H1 (cell line): ENCODE results near the gene SGO2. TPM values are rescaled to one million over a fixed set of nuclear protein-coding genes. Genes with fewer than 3 reads are reported as not detected.

Experiments
- CTCF ChIA-PET: fragments of 300-600 bp; sonication (Branson Sonifier 250); formaldehyde crosslinking; loops from one replicate; lab custom pipeline; 2021; ENCODE audit not compliant: partially characterized antibody; lab: Charles Lee
- POLR2A ChIA-PET: fragments of 300-600 bp; sonication (Branson Sonifier 250); formaldehyde crosslinking; loops from one replicate; lab custom pipeline; 2021; ENCODE audit warnings: inconsistent platforms; ENCODE audit not compliant: partially characterized antibody; lab: Charles Lee
- DNase-seq, 2 experiments: peaks; one replicate each; pipeline versions ENCODE4 v3.0.0 to v3.0.0-alpha.2; 2010 to 2022; ENCODE audit warnings: low spot score in 2 of 2, low read depth in 1 of 2, mixed read lengths in 1 of 2
- FAIRE-seq: peaks from 2 replicates; lab custom pipeline; 2011; peaks lifted over from hg19 to GRCh38; lab: Jason Lieb, UNC
- H2AFZ ChIP-seq: 2 replicates; pipeline ENCODE4 v1.8.1; 2012; ENCODE audit warnings: low read length, inconsistent platforms
- H2AK5ac ChIP-seq: 2 replicates; pipeline ENCODE4 v1.6.1; 2013; ENCODE audit warnings: low read depth, low read length
- H2BK120ac ChIP-seq: replicated peaks from 2 replicates; pipeline ENCODE3; 2013; ENCODE audit warnings: low read depth, low read length, inconsistent platforms
- H2BK12ac ChIP-seq: 2 replicates; pipeline ENCODE4 v1.6.1; 2013; ENCODE audit warnings: low read depth, low read length
- H2BK15ac ChIP-seq: 2 replicates; pipeline ENCODE4 v1.6.1; 2013; ENCODE audit warnings: low read length
- H2BK20ac ChIP-seq: 2 replicates; pipeline ENCODE4 v1.6.1; 2013; ENCODE audit warnings: low read length
- H2BK5ac ChIP-seq: 2 replicates; pipeline ENCODE4 v1.6.1; 2013; ENCODE audit warnings: low read depth, low read length
- H3K14ac ChIP-seq: 2 replicates; pipeline ENCODE4 v1.6.1; 2013; ENCODE audit warnings: inconsistent platforms; ENCODE audit not compliant: insufficient read length
- H3K18ac ChIP-seq: 2 replicates; pipeline ENCODE4 v1.6.1; 2013; ENCODE audit warnings: low read length; ENCODE audit errors: extremely low read depth
- H3K23ac ChIP-seq: 2 replicates; pipeline ENCODE4 v1.6.1; 2013; ENCODE audit warnings: inconsistent platforms; ENCODE audit not compliant: insufficient read length
- H3K23me2 ChIP-seq: 2 replicates; pipeline ENCODE4 v1.6.1; 2013; ENCODE audit warnings: low read depth, low read length
- H3K27ac ChIP-seq: 2 replicates; pipeline ENCODE4 v1.6.1; 2011; ENCODE audit warnings: low read depth, low read length, inconsistent platforms
- H3K27me3 ChIP-seq, 4 experiments: replicated peaks in 1 of 4; 1 replicate in 1 of 4; 2 replicates in 3 of 4; pipeline versions ENCODE4 v1.6.1 to v1.8.1; 2011 to 2013; ENCODE audit warnings: low read length in 3 of 4, mild to moderate bottlenecking in 3 of 4, inconsistent platforms in 2 of 4, mixed read lengths in 2 of 4, moderate library complexity in 1 of 4; ENCODE audit not compliant: control insufficient read depth in 3 of 4, insufficient read depth in 3 of 4; ENCODE audit errors: extremely low read depth in 1 of 4
- H3K36me3 ChIP-seq, 4 experiments: 2 replicates each; pipeline versions ENCODE4 v1.6.1 to v1.8.1; 2011 to 2013; ENCODE audit warnings: mild to moderate bottlenecking in 4 of 4, low read length in 3 of 4, moderate library complexity in 2 of 4, control low read depth in 1 of 4, inconsistent platforms in 1 of 4; ENCODE audit not compliant: insufficient read depth in 4 of 4, control insufficient read depth in 2 of 4
- H3K4ac ChIP-seq: replicated peaks from 2 replicates; pipeline ENCODE3; 2013; ENCODE audit warnings: low read length, low read depth, mixed read lengths, inconsistent platforms; ENCODE audit not compliant: insufficient read length
- H3K4me1 ChIP-seq, 4 experiments: replicated peaks in 1 of 4; 1 replicate in 1 of 4; 2 replicates in 3 of 4; pipeline versions ENCODE4 v1.6.1 to v1.8.1; 2011 to 2013; ENCODE audit warnings: low read length in 3 of 4, inconsistent platforms in 2 of 4, mixed read lengths in 1 of 4; ENCODE audit not compliant: insufficient read depth in 4 of 4, control insufficient read depth in 3 of 4
- H3K4me2 ChIP-seq, 2 experiments: 2 replicates each; pipeline versions ENCODE4 v1.6.1 to v1.8.1; 2011 to 2013; ENCODE audit warnings: low read depth in 2 of 2, low read length in 2 of 2, control low read depth in 1 of 2, inconsistent platforms in 1 of 2, mild to moderate bottlenecking in 1 of 2; ENCODE audit not compliant: insufficient read depth in 1 of 2
- H3K4me3 ChIP-seq, 4 experiments: fragments of 200-600, 300-600 bp in 1 of 4; sonication (generic), shearing (Covaris generic), sonication (Bioruptor Twin) in 1 of 4; 2 replicates each; pipeline versions ENCODE4 v1.5.1 to v1.8.1; 2011 to 2016; ENCODE audit warnings: low read length in 4 of 4, low read depth in 3 of 4, control low read depth in 2 of 4, inconsistent platforms in 2 of 4, mild to moderate bottlenecking in 2 of 4, mixed read lengths in 1 of 4, moderate library complexity in 1 of 4; ENCODE audit not compliant: insufficient read depth in 2 of 4; ENCODE audit errors: extremely low read depth in 1 of 4
- H3K56ac ChIP-seq: replicated peaks from 2 replicates; pipeline ENCODE3; 2013; ENCODE audit warnings: low read depth, mild to moderate bottlenecking, mixed read lengths, low read length, inconsistent platforms; ENCODE audit not compliant: insufficient read length
- H3K79me1 ChIP-seq: 2 replicates; pipeline ENCODE4 v1.6.1; 2013; ENCODE audit warnings: low read depth, low read length, control low read depth
- H3K79me2 ChIP-seq, 2 experiments: 2 replicates each; pipeline versions ENCODE4 v1.6.1 to v1.8.1; 2012 to 2013; ENCODE audit warnings: low read length in 2 of 2, mild to moderate bottlenecking in 2 of 2, inconsistent platforms in 1 of 2; ENCODE audit not compliant: insufficient read depth in 2 of 2, control insufficient read depth in 1 of 2
- H3K9ac ChIP-seq, 4 experiments: replicated peaks in 1 of 4; 1 replicate in 1 of 4; 2 replicates in 3 of 4; pipeline versions ENCODE4 v1.6.1 to v1.8.1; 2011 to 2013; ENCODE audit warnings: low read depth in 3 of 4, low read length in 3 of 4, control low read depth in 2 of 4, mild to moderate bottlenecking in 2 of 4, moderate library complexity in 2 of 4, inconsistent platforms in 1 of 4; ENCODE audit errors: extremely low read depth in 1 of 4
- H3K9me3 ChIP-seq, 2 experiments: 2 replicates each; pipeline versions ENCODE4 v1.6.1 to v1.8.1; 2012 to 2013; ENCODE audit warnings: mild to moderate bottlenecking in 2 of 2, moderate library complexity in 2 of 2, control low read depth in 1 of 2, inconsistent platforms in 1 of 2, low read depth in 1 of 2, low read length in 1 of 2, mixed read lengths in 1 of 2; ENCODE audit not compliant: insufficient read depth in 2 of 2
- H4K20me1 ChIP-seq, 2 experiments: replicated peaks in 1 of 2; 2 replicates each; pipeline versions ENCODE3 to v1.8.1; 2011 to 2013; ENCODE audit warnings: inconsistent platforms in 2 of 2, low read length in 2 of 2, mild to moderate bottlenecking in 1 of 2; ENCODE audit not compliant: insufficient read depth in 2 of 2, control insufficient read depth in 1 of 2
- H4K5ac ChIP-seq: 2 replicates; pipeline ENCODE4 v1.6.1; 2013; ENCODE audit warnings: low read length, low read depth, mixed read lengths, inconsistent platforms; ENCODE audit not compliant: insufficient read length
- H4K8ac ChIP-seq: 2 replicates; pipeline ENCODE4 v1.8.0; 2013; ENCODE audit warnings: mild to moderate bottlenecking, moderate library complexity, low read length, inconsistent platforms; ENCODE audit not compliant: insufficient read depth; ENCODE audit errors: extremely low read depth
- H4K91ac ChIP-seq: replicated peaks from 2 replicates; pipeline ENCODE3; 2013; ENCODE audit warnings: low read length, mixed read lengths, inconsistent platforms; ENCODE audit not compliant: insufficient read length
- BACH1 ChIP-seq: IDR thresholded peaks from 2 replicates; pipeline ENCODE4 v1.6.1; 2012; ENCODE audit warnings: low read length, improper control_type of control experiment
- RAD21 ChIP-seq, 2 experiments: IDR thresholded peaks in 1 of 2; conservative IDR thresholded peaks in 1 of 2; 2 replicates each; pipeline ENCODE4 v1.6.1; 2011; ENCODE audit warnings: low read depth in 2 of 2, low read length in 2 of 2, improper control_type of control experiment in 1 of 2, inconsistent platforms in 1 of 2, mild to moderate bottlenecking in 1 of 2, moderate library complexity in 1 of 2
- TAF1 ChIP-seq: IDR thresholded peaks from 2 replicates; pipeline ENCODE4 v1.6.1; 2011; ENCODE audit warnings: mild to moderate bottlenecking, low read depth, low read length
- WGBS, 2 experiments: shearing (Covaris generic) in 1 of 2; methylation state at CpG; one replicate each; pipeline versions ENCODE4 v1.1.6 to v1.1.7; 2013 to 2015; ENCODE audit warnings: low lambda C conversion rate in 2 of 2, mixed read lengths in 2 of 2, inconsistent platforms in 1 of 2, low coverage in 1 of 2, missing lambda C conversion rate in 1 of 2; ENCODE audit not compliant: insufficient replicate concordance in 2 of 2, insufficient coverage in 1 of 2, insufficient read length in 1 of 2; ENCODE audit errors: extremely low coverage in 1 of 2, missing lambda C conversion rate in 1 of 2; 5-methylcytosine and 5-hydroxymethylcytosine counted together
- polyA plus RNA-seq, 7 experiments: library from polyadenylated mRNA; depleted of rRNA in 3 of 7; stranded (reverse) in 5 of 7; unstranded in 2 of 7; fragments of >200 nt in 5 of 7; fragments of 200-250 nt in 2 of 7; gene quantifications; 1 replicate in 5 of 7; 2 replicates in 1 of 7; 4 replicates in 1 of 7; pipeline versions ENCODE4 v1.2.1 to v1.2.3, GENCODE V29; 2011 to 2013; ENCODE audit warnings: missing spikeins in 2 of 7, mixed read lengths in 2 of 7
- total RNA-seq: library from RNA; stranded (reverse); fragmentation: NEBNext Ultra II Directional; extraction: Animal tissue kit (Norgen Biotek cat#: 25700); gene quantifications from 2 replicates; pipeline ENCODE4 v1.2.1, GENCODE V29; 2021

SGO2 gene
- total and polyA plus RNA-seq, 2 of the 8 experiments (the other 6 are each of a cell fraction or from before 2014, with no cell fraction given), result 2.4 to 33.2 TPM

- CTCF ChIA-PET, result interaction anchor here (0.9 to 1.0 kb wide), 2 partner anchors 87 to 102 kb away, joined by 3 read pairs; no protein-coding TSS in a partner anchor
- no peak for FAIRE-seq
- WGBS, 2 experiments, result 80% methylated on average over 3 of the region's 3 CpGs; no CpG with 5 or more reads in 1 of the 2 experiments
These were observed 92.6 kb downstream of the SGO2 start for GRCh38 chr2:200618590-200619021.

More at GRCh38 chr2:200618590-200619021, 92.6 kb downstream of the SGO2 start:
- Histone ChIP-seq H3K23me2 (no peaks in the 10 kb centered on the region), H3K27me3 (no peaks in the 10 kb centered on the region), H3K79me1 (no peaks in the 10 kb centered on the region)
- peak; percentile 24 to 27; a peak in 3 of 4 replicates for TF ChIP-seq RAD21 (IDR thresholded peaks at IDR 0.05 in 1 of 2, conservative IDR thresholded peaks at IDR 0.05 in 1 of 2; ENCODE audit: low read depth in 2 of 2, low read length in 2 of 2)
- TF ChIP-seq BACH1, result no peak
- TF ChIP-seq TAF1, result no peak
- TF ChIP-seq, all 59 proteins: peak for 1
- Histone ChIP-seq H3K4me1 (no peaks in the 10 kb centered on the region), H2BK12ac (no peak overlapping the region), H2AFZ (no peak overlapping the region), H3K36me3 (no peaks in the 10 kb centered on the region), H4K5ac (no peak overlapping the region), H2BK20ac (no peak overlapping the region), H3K14ac (no peak overlapping the region), H3K9me3 (no peaks in the 10 kb centered on the region), H2AK5ac (no peak overlapping the region), H4K91ac (no peak overlapping the region), H3K79me2 (no peaks in the 10 kb centered on the region), H3K18ac (no peak overlapping the region), H3K27ac (no peak overlapping the region), H3K4me3 (no peak overlapping the region), H3K23ac (no peak overlapping the region), H2BK15ac (no peak overlapping the region), H2BK120ac (no peak overlapping the region), H2BK5ac (no peak overlapping the region), H4K20me1 (no peaks in the 10 kb centered on the region), H3K9ac (no peak overlapping the region), H3K4ac (no peak overlapping the region), H3K4me2 (no peak overlapping the region), H4K8ac (no peak overlapping the region), H3K56ac (no peak overlapping the region)
- POLR2A ChIA-PET, result no interaction called here
- no peak for DNase-seq
